Stimulated activated CD4-positive, alpha-beta T cell treated with anti-CD3 and anti-CD28 coated beads, Interleukin-15, amount 100 ng/mL, for 1 hour (primary cell): Measurements from ENCODE around the gene RGS10.
"Not testable (repeated sequence)": the region's sequence is repeated elsewhere in the genome, so short reads cannot be mapped to it uniquely, and the experiment has no call there.

Source experiments
- DNase-seq, 2 donors: peaks; one replicate each; pipeline ENCODE4 v3.0.0-alpha.2; 2020; ENCODE audit warnings: low read depth in 1 of 2, low spot score in 1 of 2

The RGS10 gene

DNA sequence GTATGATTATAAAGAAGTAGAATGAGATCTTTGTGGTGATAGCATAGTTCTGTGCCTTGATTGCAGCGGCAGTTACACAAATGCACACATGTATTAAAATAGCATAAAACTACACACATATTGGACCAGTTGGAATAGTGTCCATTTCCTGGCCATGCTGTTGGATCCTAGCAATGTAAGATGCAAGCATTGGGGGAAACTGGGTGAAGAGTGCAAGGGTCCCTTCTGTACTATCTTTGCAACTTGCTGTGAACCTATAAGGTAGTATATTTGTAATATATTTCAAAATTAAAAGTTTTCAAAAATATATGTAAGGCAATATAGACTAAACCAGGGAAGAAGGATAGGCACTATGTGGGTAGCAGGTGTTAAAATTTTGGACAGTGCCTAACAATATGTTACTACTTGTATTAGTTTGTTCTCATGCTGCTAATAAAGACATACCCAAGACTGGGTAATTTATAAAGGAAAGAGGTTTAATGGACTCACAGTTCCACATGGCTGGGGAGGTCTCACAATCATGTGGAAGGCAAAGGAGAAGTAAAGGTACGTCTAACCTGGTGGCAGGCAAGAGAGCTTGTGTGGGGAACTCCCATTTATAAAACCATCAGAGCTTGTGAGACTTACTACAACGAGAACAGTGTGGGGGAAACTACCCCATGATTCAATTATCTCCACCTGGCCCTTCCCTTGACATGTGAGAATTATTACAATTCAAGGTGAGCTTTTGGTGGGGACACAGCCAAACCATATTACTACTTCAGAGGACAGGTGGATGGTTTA lies 71.4 kb downstream of the RGS10 start:
- DNase-seq = no peak

DNA sequence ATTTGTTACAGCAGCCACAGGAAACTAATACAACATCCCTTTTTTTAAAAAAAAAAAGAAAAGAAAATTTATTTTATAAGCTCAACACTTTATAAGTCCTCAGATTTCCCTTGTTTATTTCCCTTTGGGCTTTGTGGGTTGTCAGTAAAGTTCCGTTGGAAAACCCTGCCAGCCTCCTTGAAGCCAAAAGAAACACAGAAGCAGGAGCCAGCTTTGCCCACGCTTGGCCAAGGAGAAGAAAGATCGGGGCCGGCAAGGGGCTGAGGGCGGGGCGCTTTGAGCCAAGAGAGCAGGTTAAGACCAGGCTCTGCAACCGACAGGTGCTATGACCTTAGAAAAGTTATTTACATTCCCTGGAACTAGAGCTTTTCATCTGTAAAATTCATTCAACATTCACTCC lies 72.7 kb downstream of the RGS10 start:
- DNase-seq = no peak

- no peak for DNase-seq
These were observed 73.2 kb downstream of the RGS10 start for GRCh38 chr10:119469325-119469707.

- DNase-seq = no peak
These were observed 73.8 kb downstream of the RGS10 start for GRCh38 chr10:119468542-119469324.

DNA sequence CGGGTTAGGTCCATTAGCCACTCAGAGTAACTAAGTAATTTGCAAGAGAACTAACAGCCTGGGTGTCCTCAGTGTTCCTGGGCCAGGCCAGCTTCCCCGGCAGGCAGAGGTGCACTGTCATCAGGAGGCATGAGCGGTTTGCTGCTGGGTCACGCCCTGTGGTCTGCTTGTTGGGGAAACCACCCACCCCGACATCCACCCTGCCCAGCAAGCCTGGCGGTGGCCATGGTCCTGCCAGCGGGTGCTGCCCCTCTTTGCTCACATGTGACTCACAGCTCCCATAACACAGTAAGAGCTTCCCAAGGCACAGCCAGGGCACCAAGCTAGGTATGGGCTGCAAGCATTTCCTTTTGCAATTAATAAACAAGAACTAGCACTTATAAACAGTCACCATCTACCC lies 75.9 kb downstream of the RGS10 start:
- DNase-seq = no peak

DNA sequence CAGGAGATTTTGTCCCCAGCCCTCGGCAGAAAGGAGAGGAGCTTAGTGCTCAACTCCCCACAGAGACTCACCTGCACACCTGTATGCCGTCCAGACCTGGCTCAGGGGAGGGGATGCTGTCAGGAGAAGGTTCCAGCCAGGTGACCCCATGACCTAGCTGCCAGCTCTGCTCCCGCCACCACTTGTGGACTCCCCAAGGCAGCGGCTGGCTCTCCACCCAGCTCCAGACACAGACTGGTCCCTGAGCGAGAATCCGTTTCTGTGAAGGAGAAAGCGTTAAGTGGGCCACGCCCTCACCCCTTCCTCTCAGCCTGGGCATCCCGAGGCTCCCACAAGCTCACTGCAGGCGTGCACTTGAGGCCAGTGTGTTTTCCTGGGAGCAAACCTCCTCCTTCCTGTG lies 76.4 kb downstream of the RGS10 start:
- DNase-seq = no peak

GRCh38 chr10:119465085-119465484 lies 77.4 kb downstream of the RGS10 start:
- DNase-seq = no peak

DNA sequence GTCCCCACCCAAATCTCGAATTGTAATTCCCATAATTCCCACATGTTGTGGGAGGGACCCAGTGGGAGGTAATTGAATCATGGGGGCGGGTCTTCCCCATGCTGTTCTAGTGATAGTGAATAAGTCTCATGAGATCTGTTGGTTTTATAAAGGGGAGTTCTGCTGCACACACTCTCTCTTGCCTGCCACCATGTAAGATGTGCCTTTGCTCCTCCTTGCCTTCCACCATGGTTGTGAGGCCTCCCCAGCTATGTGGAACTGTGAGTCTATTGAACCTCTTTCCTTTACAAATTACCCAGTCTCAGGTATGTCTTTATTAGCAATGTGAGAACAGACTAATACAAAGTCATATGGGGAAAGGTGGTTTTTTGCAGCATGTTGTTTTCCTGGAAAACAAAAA lies 79.3 kb downstream of the RGS10 start:
- not testable (repeated sequence) for DNase-seq

GRCh38 chr10:119462773-119463172 lies 79.7 kb downstream of the RGS10 start:
- no peak for DNase-seq

DNA sequence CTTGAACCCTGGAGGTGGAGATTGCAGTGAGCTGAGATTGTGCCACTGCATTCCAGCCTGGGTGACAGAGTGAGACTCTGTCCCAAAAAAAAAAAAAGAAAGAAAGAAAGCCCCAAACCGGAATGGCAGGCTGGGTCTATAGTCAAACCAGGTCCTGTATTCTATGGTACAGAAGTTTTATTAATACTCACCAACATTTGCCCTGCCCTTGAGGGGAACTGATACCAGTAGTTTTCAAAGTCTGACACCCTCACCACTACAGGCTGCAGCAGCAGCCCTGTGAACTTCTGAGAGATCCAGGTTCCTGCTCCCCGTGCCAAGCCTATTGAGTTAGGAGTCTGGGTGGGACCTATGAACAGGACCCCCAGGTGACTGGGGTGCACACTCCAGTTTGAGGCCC lies 80.6 kb downstream of the RGS10 start:
- DNase-seq = no peak

DNA sequence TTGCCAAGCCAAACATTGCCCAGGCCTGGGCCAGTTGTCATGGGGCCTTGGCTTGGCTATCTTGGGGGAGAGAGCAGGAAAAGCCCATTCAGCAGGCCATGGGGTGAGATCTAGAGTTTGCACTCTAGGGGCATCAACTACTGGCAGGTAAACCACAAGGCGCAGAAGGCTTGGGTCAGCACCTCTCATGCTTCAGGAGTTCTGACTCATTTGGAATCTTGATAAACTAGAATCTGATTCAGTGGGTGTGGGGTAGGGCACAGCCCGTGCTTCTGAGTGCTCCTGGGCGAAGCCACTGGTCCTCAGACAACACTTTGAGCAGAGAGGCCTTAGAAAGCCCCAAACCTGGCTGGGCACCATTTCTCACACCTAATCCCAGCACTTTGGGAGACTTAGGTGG lies 81.1 kb downstream of the RGS10 start:
- no peak for DNase-seq

DNA sequence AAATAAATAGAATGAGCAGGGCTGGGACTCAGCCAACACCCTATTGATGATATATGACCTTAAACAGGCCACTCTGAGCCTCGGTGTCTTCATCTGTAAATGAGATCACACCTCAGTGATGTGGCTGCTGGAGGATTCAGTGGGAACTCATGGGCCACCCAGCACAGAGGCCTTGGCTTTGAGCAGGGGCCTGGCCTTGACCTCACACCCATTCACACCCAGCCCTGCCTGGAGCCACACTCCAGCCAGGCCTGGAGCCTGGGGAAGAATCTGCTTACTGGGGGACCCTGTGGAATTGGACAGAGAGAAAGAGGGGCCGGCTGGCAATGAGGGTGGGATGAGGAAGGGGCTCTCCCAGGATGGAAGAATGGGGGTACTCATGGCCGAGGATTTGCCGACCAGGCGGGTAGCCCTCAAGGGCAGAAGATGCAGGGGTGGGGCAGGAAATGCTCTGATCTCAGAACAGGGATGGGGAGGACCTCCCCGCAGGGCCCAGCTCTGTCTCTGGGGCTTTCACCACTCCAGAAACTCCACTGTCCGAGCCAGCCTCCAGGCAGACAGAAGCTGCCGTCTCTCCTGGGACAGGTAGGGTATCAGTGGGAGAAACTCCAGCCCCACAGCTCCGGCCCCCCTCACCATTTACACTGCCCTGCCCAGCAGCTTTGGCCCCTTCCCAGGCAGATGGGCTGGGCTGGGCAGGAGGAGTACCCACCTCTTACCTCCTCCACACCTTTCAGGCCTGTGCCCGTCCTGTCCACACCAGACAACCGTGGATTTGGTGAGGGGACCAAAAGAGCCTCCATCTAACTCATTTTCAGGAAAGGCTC lies 81.9 kb downstream of the RGS10 start:
- DNase-seq = no peak

DNA sequence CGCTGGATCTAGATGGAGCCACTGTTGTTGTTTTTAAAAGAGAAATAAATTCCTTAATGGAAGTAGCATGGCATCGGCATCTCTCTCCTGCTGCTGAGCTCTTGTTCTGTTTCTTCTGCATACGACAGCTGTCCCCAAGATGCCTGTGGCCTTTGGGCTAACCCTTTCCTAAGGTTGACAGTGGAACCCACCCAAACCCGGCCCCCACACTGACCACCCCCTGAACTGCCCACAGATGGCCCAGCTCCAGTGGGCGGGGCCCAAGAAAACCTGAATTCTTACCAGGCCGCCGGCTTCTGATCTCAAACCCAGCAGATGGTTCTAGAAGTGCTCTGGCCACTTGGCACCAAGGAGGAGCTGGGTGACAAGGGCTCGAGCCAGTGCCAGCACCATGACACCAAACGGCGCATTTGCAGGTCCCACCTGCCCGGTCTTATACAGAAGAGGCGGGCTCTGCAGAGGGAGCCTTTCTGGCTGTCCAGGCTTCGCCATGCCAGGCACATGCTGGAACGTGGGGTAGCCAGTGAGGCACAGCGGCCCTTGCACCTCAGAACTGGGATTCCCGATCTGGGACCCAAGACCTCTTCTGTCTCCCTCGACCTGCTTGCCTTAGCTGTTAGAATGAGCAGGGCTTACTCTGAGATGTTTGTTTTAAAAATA lies 82.7 kb downstream of the RGS10 start:
- no peak for DNase-seq

- no peak for DNase-seq
These were observed 84.4 kb downstream of the RGS10 start for GRCh38 chr10:119457966-119458766.

DNA sequence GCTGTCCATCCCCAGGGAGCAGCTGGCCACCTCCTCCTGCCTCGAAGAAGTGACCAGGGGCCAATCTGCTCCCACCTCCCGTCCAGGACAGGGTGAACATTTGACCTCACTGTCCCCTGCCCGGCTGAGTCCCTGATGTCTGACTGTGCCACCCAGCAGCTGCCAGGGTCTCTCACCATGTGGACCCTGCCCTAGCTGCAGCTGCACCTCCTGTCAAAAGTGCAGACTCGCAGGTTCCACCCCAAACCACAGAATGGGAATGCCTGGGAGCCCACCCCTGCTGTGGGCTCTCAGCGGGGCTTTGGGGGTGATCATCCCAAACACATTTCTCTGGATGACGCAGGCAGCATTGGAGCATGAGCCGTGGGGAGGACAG lies 86.1 kb downstream of the RGS10 start:
- no peak for DNase-seq

- DNase-seq = no peak
These were observed 86.7 kb downstream of the RGS10 start for GRCh38 chr10:119455609-119456434.

- DNase-seq = no peak
These were observed 87.5 kb downstream of the RGS10 start for GRCh38 chr10:119454990-119455389.

DNA sequence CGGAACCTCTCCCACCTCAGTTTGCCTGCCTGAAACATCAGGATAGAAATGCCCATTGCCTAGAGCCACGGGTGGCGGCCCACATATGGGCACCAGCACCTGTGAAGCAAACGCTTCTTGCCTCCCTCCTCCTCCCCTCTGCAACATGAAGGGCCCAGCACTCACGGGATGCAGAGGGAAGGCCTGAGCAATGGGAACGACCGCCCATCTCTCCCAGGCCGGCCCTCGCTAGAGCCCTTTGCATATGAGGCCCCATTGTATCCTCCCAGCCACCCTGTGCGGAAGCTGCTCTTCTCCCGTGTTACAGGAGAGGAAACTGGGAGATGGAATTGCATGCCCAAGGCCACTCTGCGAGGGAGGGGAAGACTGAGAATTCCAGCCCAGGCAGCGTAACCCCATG lies 88.2 kb downstream of the RGS10 start:
- DNase-seq = no peak

DNA sequence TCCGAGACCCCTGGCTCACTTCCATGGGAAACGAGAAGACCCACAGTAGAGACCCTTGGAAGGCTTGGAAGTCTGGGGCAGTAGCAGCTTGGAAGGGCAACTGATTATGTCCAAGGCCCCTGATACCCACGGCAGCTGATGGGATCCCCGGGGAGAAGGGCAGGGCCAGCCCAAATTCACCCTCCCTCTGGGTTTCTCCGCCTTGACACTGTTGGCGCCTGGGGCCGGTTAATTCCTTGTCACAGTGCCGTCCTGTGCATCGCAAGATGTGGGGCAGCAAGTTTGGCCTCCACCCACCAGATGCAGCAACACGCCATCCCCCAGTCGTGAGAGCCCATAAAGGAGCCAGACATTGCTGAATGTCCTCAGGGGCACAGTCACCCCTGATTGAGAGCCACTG lies 89.2 kb downstream of the RGS10 start:
- no peak for DNase-seq

DNA sequence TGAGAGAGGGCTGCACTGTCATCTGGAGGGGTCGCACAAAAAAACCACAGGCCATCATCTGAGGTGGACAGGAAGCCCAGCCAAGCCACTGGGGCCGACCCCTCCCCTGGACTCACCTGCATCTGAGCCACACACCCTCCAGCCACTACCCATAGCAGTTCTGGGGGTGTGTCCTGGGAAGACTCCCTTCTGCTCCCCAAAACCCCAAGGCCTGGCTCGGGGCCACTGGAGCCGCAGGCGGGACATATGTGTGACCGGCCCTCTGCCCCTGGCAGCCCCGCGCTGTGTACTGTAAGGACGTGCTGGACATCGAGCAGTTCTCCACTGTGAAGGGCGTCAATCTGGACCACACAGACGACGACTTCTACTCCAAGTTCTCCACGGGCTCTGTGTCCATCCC lies 90.1 kb downstream of the RGS10 start:
- no peak for DNase-seq
